Subcutaneous adipose tissue (tissue), 4 donors: ENCODE measurements around the gene KANSL1. TPM values are rescaled to one million over a fixed set of nuclear protein-coding genes. Genes with fewer than 3 reads are reported as not detected.

ENCODE experiments used
- CTCF ChIP-seq: fragments of 450-650 bp; IDR thresholded peaks from one replicate; pipeline ENCODE4 v1.5.1; 2016; ENCODE audit warnings: low read depth, mild to moderate bottlenecking, control low read depth, antibody characterized with exemption, moderate library complexity
- total RNA-seq, 4 donors: library from RNA; depleted of rRNA; stranded (reverse); fragments of >200 nt; gene quantifications; one replicate each; pipeline ENCODE4 v1.1.0, GENCODE V29; 2016

The KANSL1 gene
- total RNA-seq, 4 donors from 2014 or later: 71.1 to 128 (median 74.8) TPM

GRCh38 chr17:46032909-46033308 lies 160.3 kb downstream of the KANSL1 start:
- no peak for TF ChIP-seq CTCF

GRCh38 chr17:46031920-46032319 lies 161.3 kb downstream of the KANSL1 start:
- no peak for TF ChIP-seq CTCF

- no peak for TF ChIP-seq CTCF
These were observed 161.8 kb downstream of the KANSL1 start for GRCh38 chr17:46031440-46031839.

- TF ChIP-seq CTCF: no peak
These were observed 162.5 kb downstream of the KANSL1 start for GRCh38 chr17:46030752-46031151.

GRCh38 chr17:46029627-46030026 lies 163.6 kb downstream of the KANSL1 start:
- TF ChIP-seq CTCF: no peak

DNA sequence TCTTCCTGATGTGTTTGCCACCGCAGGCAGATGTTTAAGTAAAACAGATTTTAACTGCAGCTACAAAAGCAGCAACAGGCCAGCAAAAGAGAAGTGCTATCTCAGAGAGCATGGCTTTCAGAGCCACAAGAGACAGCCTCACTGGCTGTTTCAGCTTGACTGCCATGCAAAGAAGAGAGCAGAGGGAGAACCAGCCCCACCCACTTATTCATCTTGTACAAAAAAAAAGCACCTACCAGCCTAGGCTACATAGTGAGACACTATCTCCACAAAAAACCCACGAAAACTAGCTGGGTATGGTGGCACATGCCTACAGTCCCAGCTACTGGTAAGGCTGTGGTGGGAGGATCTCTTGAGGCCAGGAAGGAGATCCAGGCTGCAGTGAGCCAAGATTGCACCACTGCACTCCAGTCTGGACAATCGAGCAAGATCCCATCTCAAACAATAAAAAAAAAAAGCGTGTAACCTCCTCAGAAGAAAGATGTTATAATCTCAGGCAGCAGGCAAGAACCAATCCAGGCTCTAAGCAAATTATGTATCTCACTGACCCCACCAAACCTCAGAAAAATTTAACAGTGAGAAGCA lies 164.2 kb downstream of the KANSL1 start:
- no peak for TF ChIP-seq CTCF

DNA sequence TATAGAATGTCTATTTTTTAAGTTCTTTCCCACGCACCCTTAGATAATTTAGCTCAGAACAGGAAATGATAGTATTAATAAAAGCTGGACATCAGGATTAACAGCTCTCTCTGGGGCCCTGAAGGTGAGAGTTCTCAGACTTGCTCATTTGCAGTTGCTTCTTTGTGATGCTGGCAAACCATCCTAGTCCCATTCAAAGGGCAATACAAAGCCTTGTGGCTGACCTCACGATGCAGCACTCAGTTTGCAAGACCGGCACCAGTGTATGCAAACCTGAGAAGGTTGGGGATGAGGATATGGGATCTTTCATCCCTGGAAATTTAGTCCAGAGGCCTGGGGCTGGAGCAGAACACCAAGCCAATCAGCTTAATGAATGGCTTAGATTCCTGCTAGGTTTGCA lies 164.9 kb downstream of the KANSL1 start:
- TF ChIP-seq CTCF: no peak
